ENCODE measurements around the gene CCNJL.
A peak's percentile ranks its signal among the peaks of the same experiment; 100 is the strongest.

The CCNJL gene

GRCh38 chr5:160221082-160221481, 91.3 kb downstream of the CCNJL start:
- DNase-seq (ENCODE audit: low spot score): peak; percentile 31

DNA sequence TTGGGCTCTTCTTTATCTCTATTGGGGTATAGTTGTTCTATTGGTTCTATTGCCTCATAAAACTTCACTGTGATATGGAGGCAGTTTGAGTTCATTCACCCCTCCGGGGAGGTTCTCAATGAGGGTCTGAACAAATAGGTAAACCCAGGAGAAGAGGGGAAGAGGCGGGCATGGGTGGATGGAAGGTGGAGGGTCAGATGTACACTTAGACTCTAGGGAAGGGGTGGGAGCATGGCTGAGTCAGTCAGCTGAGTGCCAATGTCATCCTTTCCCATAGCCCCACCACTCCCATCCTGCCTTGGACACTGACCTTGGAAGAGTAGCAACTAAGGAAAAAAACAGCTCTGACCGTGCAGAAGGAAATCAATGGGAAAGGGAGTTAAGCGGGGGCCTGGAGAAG, 93.0 kb downstream of the CCNJL start:
- no peak for DNase-seq (ENCODE audit: low spot score)

GRCh38 chr5:160213537-160213936, 98.8 kb downstream of the CCNJL start:
- no peak for DNase-seq (ENCODE audit: low spot score)

DNA sequence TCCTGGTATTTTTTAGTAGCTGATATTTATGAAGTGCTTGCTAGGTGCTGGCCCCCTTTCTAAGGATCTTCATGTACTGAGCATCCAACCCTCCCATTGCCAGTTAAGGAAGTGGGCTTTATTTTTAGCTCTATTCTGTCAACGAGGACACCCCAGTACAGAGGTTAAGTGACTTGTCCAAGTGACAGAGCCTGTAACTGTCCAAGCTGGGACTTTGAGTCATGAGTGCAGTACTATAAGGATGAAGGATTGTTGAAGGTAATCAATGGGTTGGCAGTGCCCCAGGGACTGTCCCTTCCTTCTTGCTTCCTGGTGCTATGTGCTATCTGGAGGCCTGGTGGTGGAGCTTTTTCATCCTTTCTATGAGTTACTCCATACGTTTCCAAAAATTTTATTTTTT, 101.0 kb downstream of the CCNJL start:
- no peak for DNase-seq (ENCODE audit: low spot score)

GRCh38 chr5:160210606-160211005, 101.8 kb downstream of the CCNJL start:
- DNase-seq (ENCODE audit: low spot score): no peak

DNA sequence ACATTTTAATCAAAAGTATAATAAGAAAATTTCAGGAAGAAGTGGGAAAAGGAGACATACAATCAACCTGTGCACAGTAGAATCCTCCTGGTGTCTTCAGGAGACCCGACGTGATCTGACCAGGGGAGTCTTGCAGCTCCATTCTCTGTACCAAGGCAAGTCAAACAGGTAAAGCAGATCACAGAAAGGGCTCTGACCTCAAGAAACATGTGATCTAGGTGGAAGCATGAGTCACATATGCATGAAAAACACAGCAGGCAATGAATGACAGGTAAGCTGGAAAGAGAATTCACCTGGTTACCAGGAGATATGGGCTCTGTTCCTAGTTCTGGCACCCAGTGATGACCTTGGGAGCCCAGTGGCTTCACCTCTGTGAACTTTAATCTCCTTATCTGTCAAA, 102.4 kb downstream of the CCNJL start:
- peak; percentile 57 for DNase-seq (ENCODE audit: low spot score)

DNA sequence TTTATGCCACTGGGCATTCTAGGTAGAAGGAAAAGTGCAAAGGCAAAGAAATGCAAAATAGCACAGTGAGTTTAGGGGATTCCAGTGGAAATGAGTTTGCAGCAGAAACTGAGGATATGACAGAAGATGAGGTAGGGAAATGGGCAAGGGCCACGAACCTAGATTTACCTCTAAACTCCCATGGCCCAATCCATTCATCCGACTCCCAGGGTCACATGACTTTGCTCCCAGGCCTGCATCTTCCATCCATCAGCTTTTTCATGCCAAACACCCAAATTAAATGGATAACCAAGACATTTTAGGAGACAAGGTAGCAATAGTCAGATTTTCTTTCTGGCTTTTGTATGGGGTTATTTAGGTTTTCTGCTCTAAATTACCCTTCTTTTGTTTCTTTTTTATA, 105.3 kb downstream of the CCNJL start:
- DNase-seq (ENCODE audit: low spot score): no peak

All from kidney tubule cell (primary cell).